GM18867 (cell line): Measurements from ENCODE around the gene TMBIM6.

Experiments
- ATAC-seq: cut with Tn5 transposase; IDR thresholded peaks from one replicate; pipeline ENCODE4 v1.9.1; 2021; ENCODE audit warnings: mild to moderate bottlenecking, moderate library complexity; ENCODE audit not compliant: unreplicated experiment

TMBIM6 gene

DNA sequence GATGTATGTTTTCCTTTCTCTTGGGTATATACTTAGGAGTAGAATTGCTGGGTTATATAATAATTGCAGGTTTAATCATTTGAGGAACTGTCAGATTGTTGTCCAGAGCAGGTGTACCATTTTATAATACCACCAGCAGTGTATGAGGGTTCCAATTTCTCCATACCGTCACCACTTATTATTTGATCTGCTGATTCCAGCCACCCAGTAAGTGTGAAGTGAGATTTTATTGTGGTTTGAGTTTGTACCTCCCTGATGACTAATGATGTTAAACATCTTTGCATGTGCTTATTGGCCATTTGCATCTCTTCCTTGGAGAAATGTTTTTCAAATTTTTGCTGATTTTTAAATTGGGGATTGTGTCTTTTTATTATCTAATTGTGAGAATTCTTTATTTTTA, 71.8 kb downstream of the TMBIM6 start:
- no peak for ATAC-seq
